ENCODE measurements around the gene TCFL5. TPM values are rescaled to one million over a fixed set of nuclear protein-coding genes. Genes with fewer than 3 reads are reported as not detected.
A peak's percentile ranks its signal among the peaks of the same experiment; 100 is the strongest.

TCFL5 gene
- total RNA-seq, 2 donors from 2014 or later = 7.1 to 24.8 TPM

DNA sequence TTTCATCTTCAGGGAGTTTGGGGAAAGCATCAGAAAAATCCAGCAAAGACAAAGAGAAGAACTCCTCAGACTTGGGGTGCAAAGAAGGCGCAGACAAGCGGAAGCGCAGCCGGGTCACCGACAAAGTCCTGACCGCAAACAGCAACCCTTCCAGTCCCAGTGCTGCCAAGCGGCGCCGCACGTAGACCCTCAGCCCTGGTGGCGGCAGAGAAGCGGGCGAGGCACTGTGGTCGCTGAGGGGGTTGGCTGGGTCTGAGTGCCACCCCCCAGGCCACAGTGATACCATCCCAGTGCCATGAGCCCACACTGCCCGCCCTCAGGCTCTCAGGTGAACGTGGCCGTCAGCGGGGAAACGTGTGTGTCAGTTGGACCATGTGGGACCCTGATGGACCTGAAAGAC is 62.2 kb downstream of the TCFL5 start:
- H3K27me3 ChIP-seq (replicated peaks; ENCODE audit: insufficient read depth) = no peaks in the 10 kb centered on the region
- 94% methylated on average over 19 of the region's 19 CpGs for WGBS
- no peak overlapping the region for H3K4me3 ChIP-seq
- no peak overlapping the region for H3K27ac ChIP-seq
- peaks cover 9% of the 10 kb centered on the region for H3K4me1 ChIP-seq (replicated peaks)
- no peak for DNase-seq (ENCODE audit: low spot score)
- peaks cover 4 to 7% of the 10 kb centered on the region in 2 donors for H3K36me3 ChIP-seq
- TF ChIP-seq, protein P1, sequence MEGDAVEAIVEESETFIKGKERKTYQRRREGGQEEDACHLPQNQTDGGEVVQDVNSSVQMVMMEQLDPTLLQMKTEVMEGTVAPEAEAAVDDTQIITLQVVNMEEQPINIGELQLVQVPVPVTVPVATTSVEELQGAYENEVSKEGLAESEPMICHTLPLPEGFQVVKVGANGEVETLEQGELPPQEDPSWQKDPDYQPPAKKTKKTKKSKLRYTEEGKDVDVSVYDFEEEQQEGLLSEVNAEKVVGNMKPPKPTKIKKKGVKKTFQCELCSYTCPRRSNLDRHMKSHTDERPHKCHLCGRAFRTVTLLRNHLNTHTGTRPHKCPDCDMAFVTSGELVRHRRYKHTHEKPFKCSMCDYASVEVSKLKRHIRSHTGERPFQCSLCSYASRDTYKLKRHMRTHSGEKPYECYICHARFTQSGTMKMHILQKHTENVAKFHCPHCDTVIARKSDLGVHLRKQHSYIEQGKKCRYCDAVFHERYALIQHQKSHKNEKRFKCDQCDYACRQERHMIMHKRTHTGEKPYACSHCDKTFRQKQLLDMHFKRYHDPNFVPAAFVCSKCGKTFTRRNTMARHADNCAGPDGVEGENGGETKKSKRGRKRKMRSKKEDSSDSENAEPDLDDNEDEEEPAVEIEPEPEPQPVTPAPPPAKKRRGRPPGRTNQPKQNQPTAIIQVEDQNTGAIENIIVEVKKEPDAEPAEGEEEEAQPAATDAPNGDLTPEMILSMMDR (IDR thresholded peaks at IDR 0.05) = no peak
- no peak for TF ChIP-seq POLR2AphosphoS5 (IDR thresholded peaks at IDR 0.05)
- no peak for TF ChIP-seq POLR2A (IDR thresholded peaks at IDR 0.05)
- no peaks in the 10 kb centered on the region for H3K9me3 ChIP-seq
- intact Hi-C loops (cut with DNase I) = loop anchor here (10.0 kb wide), 1 partner anchor 735 kb away; the partner anchor contains the start of gene TAF4

- Histone ChIP-seq H3K9me3 (no peaks in the 10 kb centered on the region), H3K36me3 (peaks cover 4 to 7% of the 10 kb centered on the region in 2 donors), H3K4me1 (replicated peaks) (peaks cover 9% of the 10 kb centered on the region), H3K27ac (no peak overlapping the region), H3K4me3 (no peak overlapping the region), H3K27me3 (replicated peaks; ENCODE audit: insufficient read depth) (no peaks in the 10 kb centered on the region)
- no peak for TF ChIP-seq POLR2A (IDR thresholded peaks at IDR 0.05)
- DNase-seq (ENCODE audit: low spot score) = no peak
- intact Hi-C loops (cut with DNase I) = loop anchor here (10.0 kb wide), 1 partner anchor 734 kb away; the partner anchor contains the start of gene TAF4
- WGBS = 92% methylated on average over 8 of the region's 8 CpGs
These were observed 62.6 kb downstream of the TCFL5 start for GRCh38 chr20:62799036-62799435.

DNA sequence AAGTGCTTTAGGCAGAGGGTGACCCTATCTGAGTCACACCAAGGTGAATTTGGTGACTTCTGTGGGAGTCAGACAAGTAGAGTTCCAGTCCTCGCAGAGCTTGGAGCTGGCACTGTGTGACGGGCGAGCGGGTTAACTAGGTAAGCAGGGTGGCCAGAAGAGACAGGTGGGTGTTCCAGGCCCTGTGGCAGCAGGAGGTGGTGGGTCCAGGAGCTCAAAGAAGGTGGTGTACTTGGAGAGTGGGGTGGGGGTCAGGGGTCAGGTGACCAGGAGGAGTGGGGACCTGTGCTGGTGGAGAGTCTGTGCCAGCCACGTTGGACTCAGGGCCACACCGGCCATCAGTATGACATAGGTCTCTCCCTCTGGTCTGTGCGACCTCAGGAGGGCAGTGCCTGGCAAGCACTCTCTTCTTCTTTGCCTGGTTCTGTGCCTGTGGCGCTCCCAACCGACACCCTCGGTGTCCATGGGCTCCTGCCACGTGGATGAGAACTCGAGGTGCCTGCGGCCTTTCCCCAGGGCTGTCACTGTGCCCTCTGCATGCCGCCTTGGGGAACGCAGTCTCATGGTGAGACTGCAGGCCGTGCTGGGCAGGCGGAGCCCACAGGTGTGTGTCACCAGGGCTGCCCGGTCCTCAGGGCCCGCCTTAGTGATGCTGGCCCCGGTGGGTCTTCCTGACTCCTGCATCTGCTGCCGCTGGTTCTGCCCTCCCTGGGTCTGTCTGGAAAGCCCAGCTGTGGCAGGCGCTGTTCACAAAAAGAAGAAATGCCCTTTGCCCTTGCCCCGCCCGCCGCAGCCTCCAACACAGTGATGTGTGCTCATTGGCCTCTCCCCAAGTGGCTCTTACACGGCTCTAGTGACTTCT is 63.7 kb downstream of the TCFL5 start:
- H3K27me3 ChIP-seq (replicated peaks; ENCODE audit: insufficient read depth) = no peaks in the 10 kb centered on the region
- peaks cover 4 to 7% of the 10 kb centered on the region in 2 donors for H3K36me3 ChIP-seq
- 83% methylated on average over 26 of the region's 26 CpGs for WGBS
- H3K4me3 ChIP-seq = no peak overlapping the region
- H3K27ac ChIP-seq = no peak overlapping the region
- DNase-seq (ENCODE audit: low spot score) = no peak
- H3K9me3 ChIP-seq = no peaks in the 10 kb centered on the region
- TF ChIP-seq POLR2A (IDR thresholded peaks at IDR 0.05) = no peak
- TF ChIP-seq, protein P1 (IDR thresholded peaks at IDR 0.05) = no peak
- TF ChIP-seq POLR2AphosphoS5 (IDR thresholded peaks at IDR 0.05) = no peak
- H3K4me1 ChIP-seq (replicated peaks) = peaks cover 9% of the 10 kb centered on the region
- intact Hi-C loops (cut with DNase I) = loop anchor here (10.0 kb wide), 1 partner anchor 733 kb away; the partner anchor contains the start of gene TAF4

DNA sequence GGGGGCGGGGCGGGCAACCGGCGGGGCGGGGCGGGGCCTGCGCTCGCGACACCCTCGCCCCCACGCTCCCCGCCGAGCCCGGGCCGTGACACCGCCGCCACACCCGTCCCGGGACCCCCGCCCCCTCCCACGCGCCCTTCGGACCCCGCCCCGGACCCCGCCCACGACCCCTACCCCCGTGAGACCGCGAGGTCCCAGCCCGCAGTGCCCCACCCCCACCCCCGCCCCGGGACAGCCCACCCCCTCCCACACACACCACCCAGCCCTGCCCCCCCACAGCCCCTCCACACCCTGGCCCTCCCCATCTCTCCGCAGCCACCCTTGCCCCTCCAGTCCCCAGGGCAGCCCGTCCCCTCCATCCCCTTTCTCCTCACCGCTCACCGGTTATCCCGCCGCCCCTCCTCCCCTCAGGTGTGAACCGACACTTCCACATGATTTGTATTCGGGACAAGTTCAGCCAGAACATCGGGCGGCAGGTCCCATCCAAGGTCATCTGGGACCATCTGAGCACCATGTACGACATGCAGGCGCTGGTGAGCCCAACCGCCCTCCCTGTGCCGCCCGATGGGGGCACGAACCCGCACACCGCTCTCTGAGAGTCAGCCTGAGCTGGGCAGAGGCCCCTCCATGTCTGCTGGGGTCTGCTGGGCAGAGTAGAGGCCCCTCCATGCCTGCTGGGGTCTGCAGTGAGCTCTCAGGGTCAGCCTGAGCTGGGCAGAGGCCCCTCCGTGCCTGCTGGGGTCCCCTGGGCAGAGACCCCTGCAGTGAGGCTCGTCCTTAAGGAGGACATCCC is 64.7 kb downstream of the TCFL5 start:
- intact Hi-C loops (cut with DNase I) = loop anchor here (10.0 kb wide), 1 partner anchor 732 kb away; the partner anchor contains the start of gene TAF4
- no peak for DNase-seq (ENCODE audit: low spot score)
- Histone ChIP-seq H3K4me1 (replicated peaks) (peaks cover 9% of the 10 kb centered on the region), H3K27me3 (replicated peaks; ENCODE audit: insufficient read depth) (no peaks in the 10 kb centered on the region), H3K36me3 (peaks cover 4 to 7% of the 10 kb centered on the region in 2 donors), H3K27ac (peak overlapping the region; percentile 89 to 91), H3K4me3 (peak overlapping the region; percentile 63 to 77), H3K9me3 (no peaks in the 10 kb centered on the region)
- TF ChIP-seq, protein P1 (IDR thresholded peaks at IDR 0.05) = no peak
- TF ChIP-seq POLR2A (IDR thresholded peaks at IDR 0.05) (no peak), POLR2AphosphoS5 (IDR thresholded peaks at IDR 0.05) (no peak)
- WGBS = 16% methylated on average over 35 of the region's 53 CpGs
